ENCODE results near the gene AIPL1.

AIPL1 gene

GRCh38 chr17:6470751-6471521, 36.0 kb upstream of the AIPL1 start:
- Histone ChIP-seq H3K9me2 (replicated peaks; ENCODE audit: low read depth, low read length) (no peaks in the 10 kb centered on the region), H3K9ac (ENCODE audit: low read depth, low read length, poor library complexity, severe bottlenecking) (no peak overlapping the region)

GRCh38 chr17:6470146-6470718, 35.3 kb upstream of the AIPL1 start:
- no peak for TF ChIP-seq EZH2phosphoT487 (IDR thresholded peaks at IDR 0.05; ENCODE audit: borderline replicate concordance)
- TF ChIP-seq CTCF (conservative IDR thresholded peaks at IDR 0.05; ENCODE audit: low read length) = no peak
- H3K27me3 ChIP-seq (ENCODE audit: insufficient read depth, low read length, poor library complexity, severe bottlenecking) = no peaks in the 10 kb centered on the region

More at GRCh38 chr17:6470751-6471521, 36.0 kb upstream of the AIPL1 start:
- H3F3A ChIP-seq (ENCODE audit: low read depth) = no peaks in the 10 kb centered on the region
- H3K4me2 ChIP-seq (ENCODE audit: low read depth, low read length, poor library complexity, severe bottlenecking) = no peak overlapping the region
- no peaks in the 10 kb centered on the region for H3K9me3 ChIP-seq (ENCODE audit: insufficient read depth, low read depth, low read length)
- no peak for TF ChIP-seq EZH2phosphoT487 (IDR thresholded peaks at IDR 0.05; ENCODE audit: borderline replicate concordance)
- no peak for TF ChIP-seq CTCF (conservative IDR thresholded peaks at IDR 0.05; ENCODE audit: low read length)
- H3K79me2 ChIP-seq (ENCODE audit: insufficient read depth, low read length) = no peaks in the 10 kb centered on the region
- no peaks in the 10 kb centered on the region for H3K4me1 ChIP-seq (ENCODE audit: insufficient read depth, low read length, poor library complexity, severe bottlenecking)
- no peaks in the 10 kb centered on the region for H3K27me3 ChIP-seq (ENCODE audit: insufficient read depth, low read length, poor library complexity, severe bottlenecking)
- H2AFZ ChIP-seq (ENCODE audit: low read length) = no peak overlapping the region
- no peaks in the 10 kb centered on the region for H4K20me1 ChIP-seq (ENCODE audit: insufficient read depth, low read length, poor library complexity, severe bottlenecking)
- H3K4me3 ChIP-seq (ENCODE audit: low read length, poor library complexity, severe bottlenecking) = no peak overlapping the region
- no peaks in the 10 kb centered on the region for H3K36me3 ChIP-seq (ENCODE audit: insufficient read depth, low read length)

GRCh38 chr17:6468051-6468790, 33.3 kb upstream of the AIPL1 start:
- Histone ChIP-seq H3K9me2 (replicated peaks; ENCODE audit: low read depth, low read length) (no peaks in the 10 kb centered on the region), H3K79me2 (ENCODE audit: insufficient read depth, low read length) (no peaks in the 10 kb centered on the region), H4K20me1 (ENCODE audit: insufficient read depth, low read length, poor library complexity, severe bottlenecking) (no peaks in the 10 kb centered on the region), H3K27me3 (ENCODE audit: insufficient read depth, low read length, poor library complexity, severe bottlenecking) (no peaks in the 10 kb centered on the region), H3K4me3 (ENCODE audit: low read length, poor library complexity, severe bottlenecking) (no peak overlapping the region), H3F3A (ENCODE audit: low read depth) (no peaks in the 10 kb centered on the region), H3K9ac (ENCODE audit: low read depth, low read length, poor library complexity, severe bottlenecking) (no peak overlapping the region), H3K4me2 (ENCODE audit: low read depth, low read length, poor library complexity, severe bottlenecking) (no peak overlapping the region), H3K9me3 (ENCODE audit: insufficient read depth, low read depth, low read length) (no peaks in the 10 kb centered on the region), H3K4me1 (ENCODE audit: insufficient read depth, low read length, poor library complexity, severe bottlenecking) (no peaks in the 10 kb centered on the region), H2AFZ (ENCODE audit: low read length) (no peak overlapping the region), H3K36me3 (ENCODE audit: insufficient read depth, low read length) (no peaks in the 10 kb centered on the region)
- TF ChIP-seq CTCF (conservative IDR thresholded peaks at IDR 0.05; ENCODE audit: low read length) = no peak
- TF ChIP-seq EZH2phosphoT487 (IDR thresholded peaks at IDR 0.05; ENCODE audit: borderline replicate concordance) = no peak

More at GRCh38 chr17:6470146-6470718, 35.3 kb upstream of the AIPL1 start:
- Histone ChIP-seq H3K36me3 (ENCODE audit: insufficient read depth, low read length) (no peaks in the 10 kb centered on the region), H3K4me1 (ENCODE audit: insufficient read depth, low read length, poor library complexity, severe bottlenecking) (no peaks in the 10 kb centered on the region), H3K79me2 (ENCODE audit: insufficient read depth, low read length) (no peaks in the 10 kb centered on the region), H2AFZ (ENCODE audit: low read length) (no peak overlapping the region), H4K20me1 (ENCODE audit: insufficient read depth, low read length, poor library complexity, severe bottlenecking) (no peaks in the 10 kb centered on the region), H3K9me2 (replicated peaks; ENCODE audit: low read depth, low read length) (no peaks in the 10 kb centered on the region), H3K4me3 (ENCODE audit: low read length, poor library complexity, severe bottlenecking) (no peak overlapping the region), H3K9me3 (ENCODE audit: insufficient read depth, low read depth, low read length) (no peaks in the 10 kb centered on the region), H3K9ac (ENCODE audit: low read depth, low read length, poor library complexity, severe bottlenecking) (no peak overlapping the region), H3F3A (ENCODE audit: low read depth) (no peaks in the 10 kb centered on the region), H3K4me2 (ENCODE audit: low read depth, low read length, poor library complexity, severe bottlenecking) (no peak overlapping the region)
